Stimulated activated CD4-positive, alpha-beta T cell treated with anti-CD3 and anti-CD28 coated beads, TNF-alpha, amount 100 ng/mL, for 1 hour (primary cell): ENCODE measurements around the gene ANKRD28.
"Not testable (repeated sequence)": the region's sequence is repeated elsewhere in the genome, so short reads cannot be mapped to it uniquely, and the experiment has no call there.

ENCODE experiments used
- DNase-seq, 3 donors: peaks; one replicate each; pipeline ENCODE4 v3.0.0-alpha.2; 2020; ENCODE audit warnings: low read depth in 3 of 3, low spot score in 1 of 3

ANKRD28 gene

DNA sequence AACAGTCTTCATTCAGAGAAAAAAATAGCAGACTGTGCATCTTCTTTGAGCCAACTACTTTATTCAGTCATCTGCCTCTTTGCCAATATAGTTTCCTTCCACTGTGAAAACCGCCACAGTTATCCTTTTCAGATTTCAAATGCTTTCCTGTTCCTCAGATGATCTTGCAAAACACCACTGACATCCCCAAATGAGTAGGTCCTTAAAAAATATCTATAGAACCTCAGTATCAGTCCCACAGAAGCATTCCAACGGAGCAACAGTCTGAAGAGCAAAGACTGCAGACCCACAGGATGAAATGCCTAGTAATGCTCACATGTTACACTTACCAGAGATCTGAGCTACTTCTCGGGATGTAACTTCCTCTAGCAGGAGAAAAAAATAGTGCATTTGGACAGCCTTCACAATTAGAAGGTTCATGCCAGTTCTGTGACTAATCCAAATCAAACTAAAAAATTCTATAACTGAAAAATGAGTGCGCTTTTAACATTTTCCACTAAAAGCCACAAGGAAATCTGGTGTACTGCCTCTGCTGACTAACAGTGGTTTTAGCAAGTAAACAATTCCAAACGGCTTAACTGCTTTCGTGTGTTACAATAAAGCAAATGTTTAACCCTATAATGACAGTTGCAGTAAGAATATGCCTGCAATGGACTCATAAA, at the start of gene ANKRD28:
TSS of gene ANKRD28 (minus strand) at position 338 of the 662 bp plus-strand sequence. CDS start 1,458 bp downstream, outside the sequence.
- no peak for DNase-seq

DNA sequence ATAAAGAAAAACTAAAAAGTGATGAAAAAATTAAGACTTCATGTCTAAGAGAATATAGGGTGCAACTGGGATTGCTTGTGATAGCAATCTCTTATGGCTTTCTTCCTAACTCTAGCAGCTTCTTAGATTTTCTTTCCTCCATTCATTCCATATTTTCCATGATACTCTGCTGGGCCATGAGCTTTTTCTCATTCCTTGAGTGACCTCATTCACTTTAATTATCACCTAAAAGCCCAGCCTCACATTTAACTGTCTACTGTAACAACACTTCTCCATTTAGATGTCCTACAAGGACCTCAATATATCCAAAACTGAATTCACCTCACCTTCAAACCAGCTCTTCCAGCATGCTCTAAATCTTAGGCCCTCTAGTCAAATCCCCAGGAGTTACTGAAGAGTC, 49.5 kb upstream of the ANKRD28 start:
- DNase-seq: no peak

DNA sequence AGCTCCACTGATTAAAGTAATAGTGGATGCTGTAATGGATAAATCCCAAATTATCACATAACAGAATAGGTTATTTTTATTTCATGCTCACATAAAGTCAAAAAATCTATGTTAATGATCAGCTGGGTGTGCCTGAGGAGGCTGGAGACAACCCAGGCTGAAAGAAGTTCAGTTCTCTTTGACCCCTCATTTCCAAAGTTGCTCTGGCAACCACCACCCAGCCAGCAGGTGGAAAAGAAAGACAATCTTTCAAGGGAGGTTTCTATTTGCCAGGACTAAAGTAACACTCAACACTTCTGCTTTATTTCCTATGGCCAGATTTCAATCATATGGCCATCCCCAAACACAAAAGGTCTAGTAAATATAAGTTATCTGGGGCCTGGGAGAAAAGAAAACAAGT, 48.8 kb upstream of the ANKRD28 start:
- no peak for DNase-seq

DNA sequence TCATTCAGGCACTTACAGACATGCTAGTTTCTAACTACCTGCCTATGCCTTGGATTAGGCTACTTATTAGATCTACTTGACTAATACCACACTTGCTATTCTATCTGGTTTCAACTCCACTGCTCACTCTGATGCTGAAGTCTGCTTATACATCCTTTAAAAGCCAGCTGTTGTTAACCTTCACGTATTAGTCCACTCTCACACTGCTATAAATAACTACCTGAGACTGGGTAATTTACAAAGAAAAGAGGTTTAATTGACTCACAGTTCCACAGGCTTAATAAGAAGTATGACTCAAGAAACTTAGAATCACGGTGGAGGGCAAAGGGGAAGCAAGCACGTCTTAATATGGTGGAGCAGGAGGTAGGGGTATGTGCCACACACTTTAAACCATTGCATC, 47.7 kb upstream of the ANKRD28 start:
- no peak for DNase-seq

DNA sequence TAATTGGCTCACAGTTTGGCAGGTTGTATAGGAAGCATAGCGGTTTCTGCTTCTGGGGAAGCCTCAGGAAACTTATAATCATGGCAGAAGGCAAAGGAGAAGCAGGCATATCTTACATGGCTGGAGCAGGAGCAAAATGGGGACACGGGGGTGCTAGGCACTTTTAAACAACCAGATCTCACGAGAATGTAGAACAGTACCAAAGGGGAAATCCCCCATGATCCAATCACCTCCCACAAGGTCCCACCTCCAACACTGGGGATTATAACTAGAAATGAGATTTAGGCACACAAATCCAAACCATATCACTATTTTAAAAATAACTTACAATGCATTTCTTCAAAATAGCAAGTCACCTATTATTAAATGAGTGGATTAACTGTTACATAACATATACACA, 47.1 kb upstream of the ANKRD28 start:
- DNase-seq: no peak

DNA sequence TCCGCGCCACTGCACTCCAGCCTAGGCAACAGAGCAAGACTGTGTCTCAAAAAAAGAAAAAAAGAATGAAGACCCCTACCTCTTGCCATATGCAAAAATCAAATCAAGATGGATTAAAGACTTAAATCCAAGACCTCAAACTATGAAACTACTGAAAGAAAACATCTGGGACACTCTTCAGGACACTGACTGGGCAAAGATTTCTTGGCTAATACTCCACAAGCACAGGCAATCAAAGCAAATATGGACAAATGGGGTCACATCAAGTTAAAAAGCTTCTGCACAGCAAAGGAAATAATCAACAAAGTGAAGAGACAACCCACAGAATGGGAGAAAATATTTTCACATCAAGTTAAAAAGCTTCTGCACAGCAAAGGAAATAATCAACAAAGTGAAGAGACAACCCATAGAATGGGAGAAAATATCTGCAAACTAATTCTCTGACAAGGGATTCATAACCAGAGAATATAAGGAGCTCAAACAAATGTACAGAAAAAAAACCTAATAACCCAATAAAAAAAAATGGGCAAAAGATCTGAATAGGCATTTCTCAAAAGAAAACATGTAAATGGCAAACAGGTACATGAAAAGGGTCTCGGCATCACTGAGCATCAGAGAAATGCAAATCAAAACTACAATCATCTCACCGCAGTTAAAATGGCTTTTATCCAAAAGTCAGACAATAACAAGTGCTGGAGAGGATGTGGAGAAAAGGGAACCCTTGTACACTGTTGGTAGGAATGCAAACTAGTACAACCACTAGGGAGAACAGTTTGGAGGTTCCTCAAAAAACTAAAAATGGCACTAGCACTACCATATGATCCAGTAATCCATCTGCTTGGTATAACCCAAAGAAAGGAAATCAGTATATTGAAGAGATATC, 43.6 kb upstream of the ANKRD28 start:
- not testable (repeated sequence) for DNase-seq

DNA sequence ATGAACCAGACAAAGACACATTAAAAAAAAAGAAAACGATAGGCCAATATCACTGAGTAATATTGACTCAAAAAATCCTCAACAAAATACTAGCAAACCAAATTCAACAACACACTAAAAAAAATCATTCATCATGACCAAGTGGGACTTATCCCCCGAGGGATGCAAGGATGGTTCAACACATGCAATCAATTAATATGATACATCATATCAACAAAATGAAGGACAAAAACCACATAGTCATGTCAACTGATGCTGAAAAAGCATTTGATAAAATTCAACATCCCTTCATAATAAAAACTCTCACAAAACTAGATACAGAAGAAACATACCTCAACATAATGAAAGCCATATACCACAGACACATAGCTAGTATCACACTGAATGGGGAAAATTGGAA, 41.8 kb upstream of the ANKRD28 start:
- no peak for DNase-seq

DNA sequence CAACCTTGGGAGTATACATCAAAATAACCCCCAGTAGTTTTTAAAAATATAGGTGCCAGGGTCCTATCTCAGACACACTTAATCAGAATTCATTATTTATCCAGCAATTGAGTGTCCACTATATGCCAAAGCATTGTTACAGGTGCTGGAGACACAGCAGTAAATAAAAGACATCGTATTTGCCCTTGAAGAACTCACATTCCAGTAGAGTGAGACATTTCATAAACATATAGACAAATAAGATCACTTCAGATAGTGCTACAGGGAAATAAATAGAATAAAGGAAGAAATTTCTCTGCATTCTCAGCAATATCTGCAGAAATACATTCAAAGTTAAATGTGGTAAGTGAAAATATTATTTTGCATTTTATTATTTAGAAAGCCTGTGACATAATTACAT, 34.1 kb upstream of the ANKRD28 start:
- DNase-seq: no peak

DNA sequence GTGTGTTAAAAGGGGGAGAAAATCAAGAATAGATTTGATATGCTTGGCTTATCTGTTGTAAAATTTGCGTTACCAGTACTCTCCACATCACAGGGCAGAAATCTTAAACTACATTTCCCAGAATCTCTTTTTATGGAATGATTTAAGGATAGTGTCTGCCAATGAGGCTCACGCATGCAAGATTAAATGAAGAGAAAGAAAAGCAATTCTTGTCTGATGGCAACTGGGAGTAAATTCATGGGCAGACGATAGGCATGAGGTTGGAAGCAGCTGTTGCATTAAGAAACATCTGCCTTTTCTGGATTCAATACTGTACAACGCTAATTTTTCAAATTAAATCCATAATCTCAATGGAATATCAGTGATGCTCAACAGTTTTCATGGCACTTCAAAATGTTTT, 27.2 kb upstream of the ANKRD28 start:
- DNase-seq: no peak

DNA sequence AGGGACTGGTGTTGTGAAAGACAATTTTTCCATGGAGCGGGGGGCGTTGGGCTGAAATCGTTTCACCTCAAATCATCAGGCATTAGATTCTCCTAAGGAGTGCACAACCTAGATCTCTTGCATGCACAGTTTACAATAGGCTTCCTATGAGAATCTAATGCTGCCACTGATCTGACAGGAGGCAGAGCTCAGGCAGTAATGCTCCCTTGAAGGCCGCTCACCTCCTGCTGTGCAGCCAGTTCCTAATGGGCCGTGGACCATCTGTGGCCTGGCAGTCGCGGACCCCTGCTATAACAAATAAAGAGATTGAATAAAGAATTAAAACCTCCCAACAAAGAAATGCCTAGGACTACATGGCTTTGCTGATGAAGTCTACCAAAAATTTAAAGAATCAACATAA, 25.3 kb upstream of the ANKRD28 start:
- no peak for DNase-seq

DNA sequence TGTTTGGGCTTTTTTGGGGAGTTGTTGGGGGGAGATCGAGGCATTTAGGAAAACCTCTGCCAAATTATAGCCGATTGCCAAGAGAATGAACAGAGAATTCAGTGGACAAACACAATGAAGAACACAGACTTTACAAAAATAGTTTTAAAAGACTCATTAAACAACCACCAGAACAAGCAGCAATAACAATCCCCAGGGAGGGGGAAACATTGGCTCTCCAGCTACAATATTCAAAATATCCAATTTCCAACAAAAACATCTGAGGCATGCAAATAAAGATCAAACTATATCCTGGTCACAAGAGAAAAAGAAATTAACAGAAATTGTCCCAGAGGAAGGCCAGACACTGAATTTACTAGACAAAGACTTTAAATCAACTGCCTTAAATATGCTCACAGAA, 24.5 kb upstream of the ANKRD28 start:
- DNase-seq: no peak

DNA sequence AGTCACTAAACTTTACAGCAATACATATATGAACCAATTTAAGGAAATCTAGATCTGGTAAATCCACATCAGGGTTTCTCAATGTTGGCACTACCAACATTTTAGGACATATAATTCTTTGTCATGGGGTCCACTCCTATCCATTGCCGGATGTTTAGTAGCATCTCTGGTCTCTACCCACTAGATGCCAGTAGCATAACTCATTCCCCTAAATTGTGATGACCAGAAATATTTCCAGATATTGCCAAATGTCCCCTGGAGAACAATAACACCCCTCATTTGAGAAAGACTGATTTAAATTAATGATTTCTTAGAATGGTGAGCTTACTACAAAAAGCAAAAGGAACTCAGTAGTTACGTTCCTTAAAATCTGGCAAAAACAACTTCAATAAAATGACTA, 23.1 kb upstream of the ANKRD28 start:
- no peak for DNase-seq

DNA sequence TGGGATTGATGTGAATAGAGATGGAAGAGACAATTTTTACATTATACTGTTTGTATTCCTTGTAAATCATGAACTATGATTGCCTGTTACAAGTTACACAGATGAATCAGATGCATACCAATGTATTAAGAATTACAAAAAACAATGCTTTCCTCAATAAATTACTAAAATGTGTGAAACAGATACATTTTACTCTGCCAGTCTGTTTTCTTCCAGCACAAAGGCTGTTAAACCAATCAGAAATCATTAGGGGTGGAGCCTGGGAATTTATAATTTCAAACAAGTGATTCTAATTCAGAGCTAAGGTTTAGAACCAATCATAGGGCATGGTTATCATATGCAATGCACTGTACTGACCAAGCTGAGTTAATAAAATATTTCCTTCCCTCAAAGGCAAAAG, 21.8 kb upstream of the ANKRD28 start:
- no peak for DNase-seq

DNA sequence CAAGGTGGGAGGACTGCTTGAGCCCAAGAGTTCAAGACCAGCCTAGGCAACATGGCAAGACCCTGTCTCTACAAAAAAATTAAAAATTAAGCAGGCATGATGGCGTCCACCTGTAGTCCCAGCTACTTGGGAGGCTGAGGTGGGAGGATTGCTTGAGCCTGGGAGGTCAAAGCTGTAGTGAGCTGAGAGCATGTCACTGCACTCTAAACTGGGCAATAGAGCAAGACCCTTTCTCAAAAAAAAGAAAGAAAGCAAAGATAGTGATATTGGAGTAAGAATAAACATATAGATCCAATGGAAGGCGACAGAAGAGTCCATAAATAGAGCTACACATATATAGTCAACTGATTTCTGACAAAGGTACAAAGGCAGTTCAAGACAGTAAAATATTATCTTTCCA, 21.3 kb upstream of the ANKRD28 start:
- no peak for DNase-seq

DNA sequence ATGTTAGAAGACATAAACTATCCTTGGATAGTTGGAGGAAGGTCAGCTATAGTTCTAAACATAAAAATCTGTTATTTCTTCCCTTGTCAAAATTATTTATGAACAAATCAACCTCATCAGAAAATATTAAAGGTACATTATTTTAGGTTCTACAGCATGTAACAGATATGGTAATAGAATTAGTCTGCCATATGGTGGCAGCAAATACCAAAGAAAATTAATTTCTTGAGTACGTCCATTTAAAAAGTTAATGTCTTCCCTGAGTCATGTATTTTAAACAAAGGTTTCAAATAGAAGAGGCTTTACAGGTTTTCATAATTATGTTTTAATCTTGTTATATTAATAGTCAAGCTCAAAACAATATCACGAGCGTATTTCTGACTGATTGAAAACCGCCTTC, 17.9 kb upstream of the ANKRD28 start:
- DNase-seq: no peak

DNA sequence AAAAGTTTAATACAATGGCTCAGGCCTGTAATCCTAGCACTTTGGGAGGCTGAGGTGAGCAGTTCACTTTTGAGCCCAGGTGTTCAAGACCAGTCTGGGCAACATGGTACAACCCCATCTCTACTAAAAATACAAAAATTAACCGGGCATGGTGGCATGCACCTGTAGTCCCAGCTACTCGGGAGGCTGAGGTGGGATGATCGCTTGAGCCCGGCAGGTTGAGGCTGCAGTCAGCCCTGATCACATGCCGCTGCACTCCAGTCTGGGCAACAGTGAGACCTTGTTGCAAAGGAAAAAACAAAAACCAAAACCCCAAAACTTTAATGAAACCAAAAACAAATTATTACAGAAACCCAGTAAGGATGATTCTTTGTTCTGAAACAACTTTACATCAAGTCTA, 15.3 kb upstream of the ANKRD28 start:
- DNase-seq: not testable (repeated sequence)

DNA sequence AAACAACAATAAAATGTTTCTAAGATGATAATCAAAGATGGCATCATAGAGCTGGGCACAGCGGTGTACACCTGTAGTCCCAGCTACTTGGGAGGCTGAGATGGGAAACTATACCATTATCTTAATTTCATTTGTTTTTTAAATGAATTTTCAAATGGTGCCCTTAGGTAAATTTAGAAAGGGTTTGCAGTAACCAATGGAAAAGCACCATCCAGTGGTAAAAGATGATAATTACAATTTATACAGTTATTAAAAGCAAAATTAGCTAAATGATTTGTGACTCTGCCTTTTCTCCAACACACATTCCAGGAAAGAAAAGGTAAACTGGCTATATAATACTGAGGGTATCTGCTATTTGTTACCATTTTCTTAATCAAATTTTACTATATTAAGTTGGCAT, 14.4 kb upstream of the ANKRD28 start:
- DNase-seq: no peak

DNA sequence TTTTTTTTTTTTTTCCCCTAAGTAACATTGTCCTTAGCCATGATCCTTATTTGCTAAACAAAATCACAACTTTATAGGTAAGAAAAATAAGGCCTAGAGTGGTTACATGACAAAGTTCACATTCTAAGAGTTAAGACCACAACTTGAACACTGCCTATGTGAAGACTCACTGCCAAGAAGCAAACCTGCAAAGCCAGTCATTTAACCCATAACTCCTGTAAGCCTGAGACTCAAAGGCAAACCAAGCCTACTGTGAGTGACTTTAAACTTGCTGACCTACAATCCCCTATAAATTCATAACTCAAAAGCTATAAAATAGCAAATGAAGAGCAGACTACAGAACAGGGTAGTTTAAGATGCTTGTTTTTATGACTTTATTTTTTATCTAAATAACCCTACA, 12.9 kb upstream of the ANKRD28 start:
- DNase-seq: no peak

DNA sequence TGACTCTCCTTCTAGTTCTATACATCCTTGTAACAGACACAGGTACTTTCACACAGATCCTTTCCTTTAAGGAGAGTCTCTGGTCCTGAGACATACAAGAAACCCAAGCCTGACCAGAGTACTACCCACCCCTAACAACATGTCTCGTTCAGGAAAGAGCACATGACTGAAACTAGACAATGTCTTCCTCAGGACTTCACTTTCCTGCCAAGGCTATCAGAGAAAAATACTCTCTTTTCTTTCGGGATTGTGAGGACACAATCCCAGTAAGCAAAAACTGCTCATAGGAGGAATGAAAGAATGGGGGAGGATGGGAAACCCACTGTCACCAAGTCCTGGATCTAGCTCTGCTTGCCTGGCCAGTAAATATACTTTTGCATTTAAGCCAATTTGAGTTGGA, 11.5 kb upstream of the ANKRD28 start:
- no peak for DNase-seq

DNA sequence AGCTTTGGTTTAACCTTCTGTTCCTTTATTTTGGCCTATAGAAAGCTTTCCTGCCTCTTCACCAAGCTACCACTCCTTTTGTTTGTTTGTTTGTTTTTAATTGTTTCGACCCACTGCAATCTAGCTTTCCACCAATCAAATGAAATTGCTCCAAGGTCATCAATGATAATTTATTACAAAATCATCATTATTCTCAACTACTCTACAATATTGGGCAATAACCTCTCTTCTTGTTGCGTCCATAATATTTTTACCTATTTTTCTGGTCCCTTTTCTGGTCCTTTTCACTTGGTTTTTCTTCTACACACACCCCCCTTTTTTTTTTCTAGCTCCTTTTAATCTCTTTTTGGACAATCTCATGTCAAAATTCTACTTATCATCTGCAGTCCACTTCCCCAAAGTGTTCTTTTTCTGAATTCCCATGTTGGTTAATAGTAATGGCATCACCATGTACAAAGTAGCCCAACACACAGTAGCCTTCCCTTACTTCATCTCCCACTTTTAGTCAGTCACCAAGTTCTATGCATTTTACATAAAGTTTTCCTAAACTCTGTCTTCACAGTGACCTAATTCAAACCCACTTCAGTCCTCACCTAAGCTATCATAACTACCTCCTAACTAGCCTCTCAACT, 11.0 kb upstream of the ANKRD28 start:
- no peak for DNase-seq

DNA sequence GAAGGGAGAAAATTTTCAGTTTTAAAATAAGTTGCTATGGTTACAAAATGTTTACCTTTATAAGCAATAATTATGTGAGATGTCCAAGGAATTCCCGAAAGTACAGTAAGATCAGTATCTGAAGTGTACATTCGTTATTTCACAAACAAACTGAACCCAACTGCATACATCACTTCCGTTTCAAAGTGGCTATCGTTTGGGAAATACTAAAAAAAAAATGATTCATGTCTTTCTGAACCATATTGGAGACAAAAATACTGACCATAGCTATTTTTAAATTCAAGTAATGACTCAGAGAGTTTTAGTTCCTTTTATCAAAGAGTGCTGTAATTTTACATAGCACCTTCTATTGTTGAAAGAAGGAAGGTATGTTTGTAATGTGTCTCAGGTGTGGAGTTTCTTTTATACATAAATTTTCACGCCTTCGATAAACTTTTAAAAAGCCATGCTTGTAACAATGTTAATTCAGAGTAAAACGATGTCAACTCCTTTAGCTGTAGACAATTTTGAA, 8.0 kb upstream of the ANKRD28 start:
- no peak for DNase-seq

DNA sequence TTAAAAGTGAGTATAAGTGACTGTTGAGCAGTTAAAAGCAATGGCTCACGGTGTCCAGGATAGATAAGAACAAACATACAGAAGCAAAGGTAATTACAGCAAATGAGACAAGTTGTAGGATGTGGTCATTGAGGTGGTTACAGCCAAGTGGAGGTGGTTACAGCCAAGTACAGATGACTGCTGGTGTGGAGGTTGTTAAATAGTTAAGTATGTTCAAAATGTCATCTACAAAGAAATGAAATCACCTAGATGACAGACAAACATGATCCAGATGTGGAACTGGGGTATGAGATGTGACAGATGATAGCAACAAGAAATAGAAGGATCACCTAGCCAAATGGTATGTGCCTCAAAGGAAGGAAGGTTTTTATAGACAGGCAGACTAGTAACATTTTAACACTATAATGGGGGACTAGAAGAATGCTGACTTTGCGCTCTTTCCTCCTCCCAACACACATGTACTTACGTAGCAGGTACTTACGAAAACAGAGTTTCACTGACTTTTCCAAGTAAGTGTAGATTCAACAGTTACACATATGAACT, 6.8 kb upstream of the ANKRD28 start:
- no peak for DNase-seq
